Femur (tissue), 1 donor: ENCODE results near the gene KMT2E.

Source experiments
- DNase-seq: peaks from one replicate; pipeline ENCODE4 v3.0.0-alpha.2; 2017

The KMT2E gene

DNA sequence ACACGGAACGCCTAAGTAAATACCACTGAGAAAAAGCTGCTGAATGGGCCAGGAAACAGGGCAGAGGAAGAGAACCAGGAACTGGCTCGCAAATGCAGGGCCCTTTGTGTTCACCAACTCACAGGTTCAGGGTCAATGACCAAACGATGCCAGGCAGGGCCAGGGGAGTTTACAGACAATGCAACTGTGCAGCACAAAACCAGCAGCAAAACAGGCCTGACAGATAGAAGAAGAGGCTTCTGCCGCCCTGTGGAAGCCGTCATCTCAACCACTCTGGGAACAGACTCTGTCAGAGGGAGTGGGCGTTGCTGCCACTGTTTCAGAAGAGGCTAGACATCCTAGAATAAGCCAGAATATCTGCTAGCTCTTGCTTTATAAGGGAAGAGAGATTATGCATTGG, 117.9 kb downstream of the KMT2E start:
- DNase-seq: no peak

DNA sequence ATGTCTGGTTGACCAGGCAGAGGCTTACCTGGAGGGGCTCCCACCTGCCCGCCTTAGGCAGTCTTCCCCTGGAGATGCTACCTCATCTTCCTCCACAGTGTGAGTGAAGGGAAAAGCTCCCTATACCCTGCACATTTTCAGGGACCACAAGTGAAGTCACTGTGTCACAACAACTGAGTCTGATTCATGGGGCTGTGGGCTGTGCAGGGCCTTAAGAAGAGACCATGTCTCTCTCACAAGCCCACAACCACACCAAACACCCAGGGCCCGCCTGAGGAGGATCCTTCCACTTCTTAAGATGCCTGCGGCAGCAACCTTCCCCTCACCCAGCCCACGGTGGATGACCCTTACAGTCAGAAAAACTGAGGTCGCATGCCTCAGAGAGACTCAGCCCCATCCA, 118.3 kb downstream of the KMT2E start:
- no peak for DNase-seq

DNA sequence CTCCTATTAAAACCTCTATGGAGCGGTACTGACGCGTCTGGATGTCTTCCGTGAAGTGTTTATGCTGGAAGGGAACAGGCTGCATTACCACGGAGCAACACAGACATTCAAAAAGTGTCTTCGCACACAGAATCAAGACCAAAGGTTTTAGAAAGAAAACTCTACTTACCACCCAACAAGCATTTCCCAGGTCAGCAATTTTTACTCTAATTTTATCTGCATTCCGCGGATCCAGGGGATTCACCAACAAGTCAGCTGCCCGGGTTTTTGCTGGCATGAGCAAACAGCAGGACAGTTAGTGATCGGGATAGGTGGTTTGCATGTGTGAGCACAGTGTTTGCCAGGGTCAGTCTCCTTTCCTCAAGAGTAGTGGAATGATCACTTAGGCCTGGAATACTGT, 118.8 kb downstream of the KMT2E start:
- no peak for DNase-seq

DNA sequence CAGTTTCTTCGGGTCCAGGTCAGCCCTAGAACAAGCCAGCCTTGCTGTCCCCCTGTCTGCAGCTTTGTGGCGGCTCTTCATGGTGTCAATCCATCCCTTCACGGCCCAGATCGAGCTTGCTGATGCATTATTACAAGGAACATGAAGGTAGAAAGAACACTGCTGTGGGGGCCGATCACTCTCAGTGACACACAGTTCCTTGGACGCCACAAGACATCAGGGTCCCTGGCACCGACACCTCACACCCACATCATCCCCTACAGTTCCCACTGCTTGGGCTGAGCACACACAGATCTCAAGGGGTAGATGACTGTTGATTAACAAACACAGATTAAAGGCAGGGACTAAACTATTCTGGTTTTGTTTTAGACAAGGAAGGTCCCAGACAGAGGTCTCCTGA, 119.4 kb downstream of the KMT2E start:
- no peak for DNase-seq

DNA sequence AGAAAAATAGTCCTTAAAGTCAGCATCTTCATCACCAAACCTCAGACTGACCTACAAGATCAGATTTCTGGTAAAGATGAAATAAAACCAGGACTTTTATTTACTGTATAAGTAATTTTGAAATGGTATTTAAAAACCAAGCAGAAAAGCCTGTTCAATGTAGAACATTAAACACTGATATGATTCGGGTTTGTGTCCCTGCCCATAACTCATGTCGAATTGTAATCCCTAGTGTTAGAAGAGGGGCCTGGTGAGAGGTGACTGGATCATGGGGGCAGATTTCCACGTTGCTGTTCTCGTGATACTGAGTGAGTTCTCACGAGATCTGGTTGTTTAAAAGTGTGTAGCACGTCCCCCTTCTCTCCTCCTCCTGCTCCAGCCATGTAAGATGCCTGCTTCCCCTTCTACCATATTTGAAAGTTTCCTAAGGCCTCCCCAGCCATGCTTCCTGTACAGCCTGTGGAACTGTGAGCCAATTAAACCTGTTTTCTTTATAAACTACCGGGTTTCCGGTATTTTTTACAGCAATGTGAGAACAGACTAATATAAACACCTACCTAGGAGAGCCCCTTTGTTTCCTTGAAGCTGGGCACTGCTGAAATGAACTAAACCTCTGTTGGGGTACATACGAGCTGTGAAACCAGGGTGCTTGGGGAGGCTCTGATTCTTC, 120.1 kb downstream of the KMT2E start:
- DNase-seq: no peak

DNA sequence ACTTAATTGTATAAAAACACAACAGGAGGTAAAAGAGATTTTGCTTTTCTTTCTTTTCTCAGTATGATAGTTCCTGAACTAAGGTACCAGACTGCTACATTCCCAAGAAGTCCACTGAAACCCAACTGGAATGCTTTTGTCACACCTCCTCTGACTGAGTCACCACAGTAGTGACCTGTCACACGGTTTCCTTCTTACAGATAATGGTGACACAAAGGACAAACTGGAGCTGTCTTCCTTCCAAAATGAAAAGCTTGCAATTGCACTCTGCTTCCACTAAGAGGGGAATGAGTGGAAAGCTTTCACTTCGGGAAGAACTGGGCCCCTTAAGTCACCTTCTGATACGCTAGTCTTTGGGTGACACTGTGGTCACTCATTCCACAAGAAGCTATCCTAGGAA, 122.2 kb downstream of the KMT2E start:
- DNase-seq: no peak

DNA sequence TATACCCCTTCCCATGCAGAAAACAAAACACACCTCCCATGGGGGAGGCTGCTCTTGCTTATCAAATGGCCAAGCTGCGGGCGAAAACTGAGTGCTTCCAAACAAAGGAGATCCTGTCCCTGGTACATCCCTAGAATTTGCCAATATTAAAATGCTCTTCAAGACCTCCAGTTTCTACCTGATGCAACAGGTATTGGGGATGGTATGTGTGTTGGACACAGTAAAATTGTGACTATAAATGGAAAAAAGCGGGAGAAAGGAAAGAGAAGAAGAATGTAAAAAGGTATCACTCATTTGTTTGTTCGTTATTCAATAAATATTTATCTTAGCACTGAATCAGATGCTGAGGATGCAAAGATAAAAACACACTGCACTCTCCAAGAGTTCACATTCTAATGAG, 123.9 kb downstream of the KMT2E start:
- DNase-seq: no peak

DNA sequence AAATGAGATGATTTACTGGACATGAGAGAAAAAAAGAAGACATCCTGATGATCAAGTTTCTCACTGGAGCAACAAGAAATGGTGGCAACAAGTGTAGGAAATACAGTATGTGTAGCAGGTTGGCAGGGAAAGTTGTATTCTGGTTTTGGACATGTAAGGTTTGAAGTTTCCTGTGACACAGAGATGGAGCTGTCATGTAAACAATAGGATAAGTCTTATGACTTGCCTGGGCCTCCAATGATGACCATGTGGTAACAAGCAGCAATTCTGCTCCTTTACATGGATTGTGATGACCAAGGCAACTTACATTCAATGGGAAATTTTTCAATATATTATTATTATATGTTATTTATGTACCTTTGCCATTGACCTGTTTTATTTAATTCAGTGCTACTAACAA, 125.4 kb downstream of the KMT2E start:
- no peak for DNase-seq

DNA sequence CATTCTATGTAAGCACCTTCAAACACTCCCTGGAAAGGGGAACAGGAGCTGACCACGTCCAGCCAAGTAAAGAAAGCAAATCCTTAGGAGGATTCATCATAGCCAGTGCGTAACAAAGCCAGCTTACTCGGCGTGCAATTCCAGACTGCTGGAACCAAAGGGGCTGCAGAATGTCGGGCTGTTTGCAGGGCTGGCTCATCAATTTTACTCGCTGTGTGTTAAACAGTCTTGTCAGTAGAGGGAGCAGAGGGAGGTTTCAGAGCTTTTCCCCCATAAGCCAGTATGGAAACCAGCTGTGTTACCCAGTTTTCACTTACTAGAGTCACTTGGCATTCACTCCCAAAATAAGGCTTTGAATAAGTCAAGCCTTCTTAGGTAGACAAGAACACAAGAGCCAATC, 127.1 kb downstream of the KMT2E start:
- peak; percentile 56 for DNase-seq

DNA sequence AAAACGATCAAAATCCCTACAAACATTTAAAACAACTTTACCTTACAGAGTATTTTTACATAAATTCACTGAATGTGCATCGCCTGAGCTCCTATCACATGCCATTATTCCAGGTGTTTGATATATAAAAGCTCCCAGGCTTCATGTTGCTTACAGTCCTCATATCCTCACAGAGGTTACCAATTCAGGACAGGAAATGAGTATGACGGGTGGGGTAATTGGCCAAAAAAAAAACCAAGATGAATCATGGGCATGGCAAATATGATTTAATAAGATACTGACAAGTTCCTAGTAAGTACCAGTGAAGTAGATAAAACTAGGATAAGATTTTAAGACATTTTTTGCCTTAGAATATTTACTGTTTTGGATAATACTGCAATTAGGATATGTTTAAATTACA, 135.8 kb downstream of the KMT2E start:
- no peak for DNase-seq

DNA sequence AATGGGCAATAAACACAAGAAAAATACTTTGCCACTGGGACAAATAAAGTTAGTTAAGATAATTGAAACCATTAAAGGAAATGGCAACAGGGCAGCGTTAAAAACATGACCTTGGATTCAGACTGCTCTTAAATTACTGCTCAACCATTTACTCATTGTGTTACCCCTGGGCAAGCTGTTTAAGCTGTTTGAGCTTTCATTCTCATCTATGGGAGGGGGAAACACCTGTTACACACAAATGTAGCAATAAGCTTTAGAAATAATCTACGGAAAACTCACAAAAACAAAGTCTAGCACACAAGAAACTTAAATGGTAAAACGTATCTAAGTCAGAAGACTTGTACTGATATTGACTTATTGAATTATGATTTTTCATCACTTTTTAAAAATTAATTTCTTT, 137.1 kb downstream of the KMT2E start:
- DNase-seq: no peak

DNA sequence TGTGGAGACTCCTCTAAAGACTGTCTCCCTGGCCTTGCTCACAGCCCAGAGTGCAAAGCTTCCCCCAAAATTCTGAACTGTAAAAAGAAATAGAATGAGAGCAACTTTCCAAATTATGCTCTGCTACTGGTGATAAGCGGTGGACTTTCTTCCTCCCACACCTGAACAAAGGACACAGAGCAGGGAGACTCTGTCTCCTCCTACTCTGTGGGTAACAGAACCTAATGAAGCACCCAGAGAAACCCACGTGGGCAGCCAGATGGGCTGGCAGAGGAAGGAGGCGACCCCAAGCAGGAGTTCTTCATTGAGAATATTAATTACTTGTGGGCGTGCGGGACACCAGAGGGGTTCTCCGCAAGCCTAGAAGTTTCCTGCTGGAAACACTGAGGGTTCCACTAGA, 139.5 kb downstream of the KMT2E start:
- DNase-seq: no peak

DNA sequence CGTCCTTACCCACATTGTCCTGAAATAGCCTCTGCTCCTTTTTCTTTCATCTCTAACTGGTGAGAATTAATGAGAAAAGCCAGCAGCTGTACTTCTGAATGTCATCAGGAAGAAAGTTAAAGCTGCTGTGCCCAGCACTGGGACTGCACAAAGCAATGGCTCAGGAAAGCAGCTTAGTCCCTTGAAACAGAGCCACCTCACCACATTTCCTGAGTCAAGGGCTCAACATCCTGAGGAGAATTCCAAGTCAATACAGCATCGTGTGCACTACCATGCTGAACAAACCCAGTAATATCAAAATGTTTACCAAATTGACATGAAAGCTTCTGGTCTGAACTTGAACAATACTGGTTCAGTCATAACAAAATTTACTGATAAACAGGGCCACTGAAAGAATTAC, 140.1 kb downstream of the KMT2E start:
- DNase-seq: no peak

DNA sequence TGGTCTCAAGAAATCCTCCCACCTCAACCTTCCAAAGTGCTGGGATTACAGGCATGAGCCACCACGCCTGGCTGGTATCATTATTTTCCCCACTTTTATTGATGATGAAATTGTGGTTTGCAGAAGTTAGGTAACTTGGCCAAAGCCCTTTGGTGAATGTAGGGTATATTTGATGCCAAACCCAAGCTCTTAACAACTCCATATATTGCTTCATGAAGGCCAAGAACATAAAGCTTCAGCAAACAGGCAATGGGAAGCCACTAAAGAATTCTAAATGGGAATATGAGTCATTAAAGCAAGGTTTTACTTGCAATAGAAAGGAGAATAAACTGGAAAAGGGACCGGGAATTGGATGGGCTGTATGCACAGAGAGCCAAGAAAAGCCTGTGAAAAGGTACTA, 142.7 kb downstream of the KMT2E start:
- no peak for DNase-seq

DNA sequence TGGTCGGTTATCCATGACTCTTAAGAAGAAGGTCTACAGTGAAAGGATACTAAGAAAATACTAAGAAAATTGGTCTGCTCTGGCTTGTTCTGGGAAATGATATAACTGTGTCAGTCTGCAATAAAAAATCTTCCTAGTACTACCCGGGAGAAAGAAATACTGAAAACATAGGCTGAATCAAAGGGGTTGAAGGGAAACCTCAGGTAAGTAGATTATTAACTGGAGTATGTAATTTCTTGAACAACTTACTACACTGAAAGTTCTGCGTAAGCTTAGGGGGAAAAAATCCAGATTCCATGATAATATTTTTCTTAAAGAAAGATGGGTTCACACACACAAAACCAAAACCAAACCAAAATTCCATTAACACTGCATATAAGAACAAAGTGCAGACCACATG, 143.3 kb downstream of the KMT2E start:
- no peak for DNase-seq

DNA sequence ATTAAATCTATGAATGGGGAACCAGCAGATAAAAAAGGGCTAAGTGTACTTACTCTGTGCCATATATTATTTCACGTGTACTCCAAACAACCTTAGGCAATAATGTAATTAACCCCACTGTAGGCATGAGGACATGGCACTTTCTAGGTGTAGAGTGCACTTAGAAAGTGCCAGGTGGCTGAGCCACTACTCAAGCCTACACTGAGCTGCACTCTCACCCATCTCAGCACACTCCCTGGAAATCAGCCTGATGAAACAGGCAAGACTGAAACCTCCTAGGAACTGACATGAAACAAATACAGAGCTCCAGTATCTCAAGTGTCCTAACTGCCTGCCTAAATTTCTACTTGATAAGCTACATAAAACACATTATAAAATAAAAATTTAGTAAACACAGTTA, 147.4 kb downstream of the KMT2E start:
- no peak for DNase-seq
